GM21737 (cell line): Measurements from ENCODE around the gene ADAT1.

Source experiments
- ATAC-seq: cut with Tn5 transposase; IDR thresholded peaks from one replicate; pipeline ENCODE4 v1.9.1; 2021; ENCODE audit warnings: mild to moderate bottlenecking, moderate library complexity; ENCODE audit not compliant: unreplicated experiment

The ADAT1 gene

DNA sequence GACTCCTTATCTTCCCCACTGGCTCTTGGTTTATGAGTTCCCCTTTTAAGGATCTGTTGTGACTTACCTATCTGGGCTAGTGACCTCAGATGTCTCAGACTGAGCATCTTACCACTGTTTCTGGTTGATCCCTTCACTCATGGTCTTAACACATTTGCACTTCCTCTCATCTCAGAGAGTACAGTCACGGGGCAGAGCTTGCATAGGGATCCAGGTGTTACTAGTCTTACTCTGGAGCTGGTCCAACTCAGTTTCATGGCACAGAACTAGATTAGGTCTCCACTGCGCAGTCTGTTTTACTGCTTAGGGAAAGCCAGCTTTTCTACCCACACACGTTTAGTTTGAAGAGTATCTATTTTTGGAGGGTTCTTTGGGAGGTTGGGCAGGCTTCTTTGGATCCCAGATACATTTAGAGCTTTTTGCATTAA, 46.7 kb downstream of the ADAT1 start:
- peak; percentile 51 for ATAC-seq

DNA sequence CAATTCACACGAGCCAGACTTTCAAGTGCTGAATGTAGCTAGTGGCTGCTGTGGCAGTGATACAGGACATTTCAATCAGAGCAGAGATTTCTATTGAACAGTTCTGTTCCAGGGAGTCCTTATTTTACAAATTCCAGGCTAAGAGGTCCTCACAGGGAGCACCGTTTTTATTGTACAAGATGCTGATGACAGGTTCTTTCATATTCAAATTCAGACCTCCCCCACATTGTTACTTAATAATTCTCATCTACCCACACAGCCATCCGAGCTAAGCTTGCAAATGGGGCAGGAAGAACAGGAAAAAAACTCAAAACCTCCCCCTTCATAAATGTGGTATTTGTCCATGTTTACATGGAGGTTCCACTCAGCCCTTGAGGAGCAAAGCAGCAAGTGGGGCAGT, 47.1 kb downstream of the ADAT1 start:
- ATAC-seq = no peak

- no peak for ATAC-seq
Measured at GRCh38 chr16:75573955-75574354, 49.1 kb downstream of the ADAT1 start.

GRCh38 chr16:75572864-75573542, 50.1 kb downstream of the ADAT1 start:
- no peak for ATAC-seq

- ATAC-seq = no peak
Measured at GRCh38 chr16:75570396-75571065, 52.5 kb downstream of the ADAT1 start.

DNA sequence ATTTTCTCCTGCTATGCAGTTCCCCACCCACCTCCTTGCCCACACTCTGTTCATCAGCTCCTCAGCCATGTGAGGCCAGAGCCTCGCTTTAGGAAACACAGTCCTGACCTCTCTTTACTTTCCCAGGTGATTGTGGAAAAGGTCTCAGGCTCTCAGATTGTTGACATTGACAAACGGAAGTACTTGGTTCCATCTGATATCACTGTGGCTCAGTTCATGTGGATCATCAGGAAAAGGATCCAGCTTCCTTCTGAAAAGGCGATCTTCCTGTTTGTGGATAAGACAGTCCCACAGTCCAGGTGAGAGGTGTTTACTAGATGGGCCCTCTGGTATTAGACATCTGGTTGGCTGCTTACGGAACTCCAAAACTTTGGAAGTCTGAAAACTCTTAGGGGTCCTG, 55.2 kb downstream of the ADAT1 start:
- no peak for ATAC-seq

DNA sequence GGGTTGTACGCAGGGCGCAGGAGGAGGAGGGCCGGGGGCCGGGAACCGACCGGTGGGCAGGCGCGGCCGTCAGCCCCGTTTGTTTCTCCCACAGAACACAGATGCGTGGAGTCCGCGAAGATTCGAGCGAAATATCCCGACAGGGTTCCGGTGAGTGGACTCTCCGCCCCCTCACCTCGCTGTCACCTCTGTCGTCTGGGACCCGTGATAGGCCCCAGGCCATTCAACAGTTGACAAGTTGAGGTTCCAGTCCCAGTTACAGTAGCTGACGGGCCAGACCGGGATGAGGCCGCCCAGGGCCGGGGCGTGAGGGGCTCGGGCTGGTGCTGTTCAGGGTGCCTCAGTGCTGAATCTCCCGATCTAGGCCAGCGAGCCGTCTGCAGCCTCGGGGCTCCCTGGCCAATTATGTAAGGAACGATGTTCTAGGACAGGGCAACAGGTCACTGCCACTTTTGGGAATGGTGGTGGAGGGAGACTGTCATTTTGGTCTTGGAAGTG, 56.3 kb downstream of the ADAT1 start:
- no peak for ATAC-seq

DNA sequence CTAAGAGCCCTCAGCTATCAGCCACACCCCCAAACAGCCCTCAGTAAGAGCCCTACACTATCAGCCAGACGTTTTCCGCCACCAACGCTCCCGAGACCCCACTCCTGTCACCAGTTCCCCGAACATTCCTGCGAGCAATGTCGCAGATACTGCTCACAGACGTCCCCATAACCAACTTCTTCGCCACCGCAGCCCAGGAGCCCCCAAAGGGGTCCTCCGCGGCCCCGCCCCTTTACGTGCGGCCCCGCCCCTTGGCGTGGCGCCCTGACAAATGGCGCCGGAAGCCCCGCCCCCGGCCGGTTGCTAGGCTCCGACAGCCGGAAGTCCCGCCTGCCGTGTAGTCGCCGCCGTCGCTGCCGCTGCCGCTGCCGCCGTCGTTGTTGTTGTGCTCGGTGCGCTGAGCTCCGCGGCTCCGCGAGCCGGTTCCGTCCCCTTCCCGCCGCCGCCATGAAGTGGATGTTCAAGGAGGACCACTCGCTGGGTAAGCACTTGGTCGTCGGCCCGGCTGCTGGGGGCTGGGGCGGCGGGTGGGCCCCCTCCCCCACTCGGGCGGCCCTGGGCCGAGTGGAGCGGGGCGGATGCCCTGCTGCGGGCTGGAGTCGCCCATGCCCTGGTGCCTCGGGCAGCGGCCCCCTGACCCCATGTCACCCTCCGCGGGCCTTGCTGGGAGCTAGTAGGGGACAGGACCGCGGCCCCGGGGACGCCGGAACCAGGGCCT, 56.9 kb downstream of the ADAT1 start, which contains the start of gene GABARAPL2:
TSS of gene GABARAPL2 (plus strand) at position 340 of the 718 bp plus-strand sequence. CDS start at position 448, 108 bp downstream.
- ATAC-seq = peak; percentile 69

- no peak for ATAC-seq
Measured at GRCh38 chr16:75565640-75566039, 57.4 kb downstream of the ADAT1 start.

DNA sequence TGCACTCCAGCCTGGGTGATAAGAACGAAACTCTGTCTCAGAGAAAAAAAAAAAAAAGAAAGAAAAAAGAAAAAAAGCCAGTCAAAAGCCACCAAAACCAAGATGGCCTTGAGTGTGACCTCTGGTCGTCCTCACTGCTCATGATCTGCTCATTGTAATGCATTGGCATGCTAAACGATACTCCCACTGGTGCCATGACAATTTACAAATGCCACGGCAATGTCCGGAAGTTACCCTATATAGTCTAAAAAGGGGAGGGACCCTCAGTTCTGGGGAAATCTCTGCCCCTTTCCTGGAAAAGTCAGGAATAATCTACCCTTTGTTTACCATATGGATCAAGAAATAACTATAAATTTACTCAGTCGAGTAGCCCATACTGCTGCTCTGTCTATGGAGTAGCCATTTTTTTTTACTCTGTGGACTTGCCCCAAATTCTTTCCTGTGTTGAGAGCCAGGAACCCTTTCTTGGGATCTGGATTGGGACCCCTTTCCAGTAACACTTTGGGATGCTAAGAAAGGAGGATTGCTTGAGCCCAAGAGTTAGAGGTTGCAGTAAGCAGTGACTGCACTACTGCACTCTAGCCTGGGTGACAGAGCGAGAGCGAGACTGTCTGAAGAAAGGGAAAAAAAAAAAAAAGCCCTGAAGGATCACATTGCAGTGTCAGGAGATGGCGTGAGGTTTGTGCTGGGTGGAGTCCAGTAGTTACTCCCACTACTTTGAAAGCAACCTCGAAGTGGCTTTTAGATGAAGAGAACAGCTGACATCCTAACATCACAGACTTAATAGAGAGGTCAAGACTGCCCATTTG, 63.3 kb downstream of the ADAT1 start:
- no peak for ATAC-seq

- no peak for ATAC-seq
Measured at GRCh38 chr16:75558846-75559401, 64.2 kb downstream of the ADAT1 start.

- ATAC-seq = no peak
Measured at GRCh38 chr16:75556431-75556950, 66.6 kb downstream of the ADAT1 start.

GRCh38 chr16:75555707-75556430, 67.2 kb downstream of the ADAT1 start, which contains the start of gene TMEM231:
TMEM231 (minus strand) TSS chr16:75556252; CDS start chr16:75556209, 43 bp downstream.
- peak; percentile 97 for ATAC-seq

DNA sequence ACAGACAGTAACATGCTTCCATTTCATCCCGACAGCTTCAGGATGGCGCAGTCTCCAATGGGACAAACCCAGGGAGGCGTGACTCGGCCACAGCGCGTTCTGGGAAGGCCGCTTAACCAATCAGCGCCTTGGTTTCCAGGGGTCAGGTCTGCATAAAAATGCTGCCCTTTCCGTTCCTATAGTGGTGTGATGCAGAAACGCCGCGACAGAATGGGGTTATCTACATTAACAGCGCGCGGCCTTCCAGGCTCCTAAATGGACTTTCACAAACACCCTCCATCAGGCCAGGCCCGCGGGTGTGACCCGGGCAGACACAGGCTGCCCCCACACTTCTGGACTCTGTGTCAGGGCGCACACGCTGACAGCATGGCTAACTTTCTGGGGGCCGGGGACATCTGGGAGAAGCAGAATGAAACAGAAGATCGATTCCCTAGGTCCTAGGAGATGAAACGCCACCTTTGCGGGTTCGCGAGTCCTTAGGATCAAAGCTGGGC, 67.8 kb downstream of the ADAT1 start:
- peak; percentile 29 for ATAC-seq

GRCh38 chr16:75552951-75553350, 70.1 kb downstream of the ADAT1 start:
- ATAC-seq = no peak

DNA sequence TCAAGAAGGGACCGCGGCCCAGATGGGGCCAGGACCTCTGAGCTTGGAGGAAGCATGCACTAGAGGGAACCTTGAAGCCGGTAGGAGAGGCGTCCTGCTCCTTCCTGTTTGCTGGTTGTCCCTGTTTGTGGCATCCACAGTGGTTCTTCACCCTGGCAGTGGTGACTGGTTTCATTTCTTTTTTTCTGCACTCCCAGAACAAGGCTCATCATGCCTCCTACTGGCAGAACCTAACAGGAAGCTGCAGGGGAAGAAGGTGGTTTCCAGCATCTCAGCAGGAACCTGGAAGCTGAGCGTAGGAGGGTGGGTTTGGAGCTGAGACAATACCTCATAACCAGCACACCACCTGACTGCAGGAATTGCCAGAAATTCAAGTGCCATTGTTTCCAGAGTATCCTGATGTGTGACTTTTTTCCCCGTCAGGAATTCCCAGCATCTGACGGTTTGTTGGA, 72.8 kb downstream of the ADAT1 start:
- ATAC-seq = peak; percentile 73
